Astrocyte (in vitro differentiated cells and primary cell): Measurements from ENCODE around the gene ETV1. TPM values are rescaled to one million over a fixed set of nuclear protein-coding genes. Genes with fewer than 3 reads are reported as not detected.

Experiments used
- DNase-seq: peaks from one replicate; pipeline ENCODE4 v3.0.0-alpha.2; 2010; ENCODE audit warnings: low read depth
- FAIRE-seq: peaks from 2 replicates; lab custom pipeline; 2011; peaks lifted over from hg19 to GRCh38; lab: Jason Lieb, UNC
- H2AFZ ChIP-seq: 2 replicates; pipeline ENCODE4 v1.6.0; 2012; ENCODE audit warnings: low read depth, low read length, inconsistent platforms
- H3K27ac ChIP-seq: 2 replicates; pipeline ENCODE4 v1.5.1; 2011; ENCODE audit warnings: low read depth, low read length, inconsistent platforms
- H3K27me3 ChIP-seq: 2 replicates; pipeline ENCODE4 v1.6.0; 2011; ENCODE audit warnings: low read length, inconsistent platforms; ENCODE audit not compliant: insufficient read depth
- H3K36me3 ChIP-seq: 2 replicates; pipeline ENCODE4 v1.5.1; 2011; ENCODE audit warnings: low read length, inconsistent platforms; ENCODE audit not compliant: insufficient read depth
- H3K4me1 ChIP-seq: 2 replicates; pipeline ENCODE4 v1.5.1; 2011; ENCODE audit warnings: low read length, inconsistent platforms; ENCODE audit not compliant: insufficient read depth
- H3K4me2 ChIP-seq: 2 replicates; pipeline ENCODE4 v1.6.0; 2012; ENCODE audit warnings: low read length, inconsistent platforms
- H3K4me3 ChIP-seq: 2 replicates; pipeline ENCODE4 v1.5.1; 2011; ENCODE audit warnings: low read depth, mild to moderate bottlenecking, low read length, inconsistent platforms; ENCODE audit not compliant: insufficient read depth
- H3K79me2 ChIP-seq: 2 replicates; pipeline ENCODE4 v1.6.0; 2012; ENCODE audit warnings: mild to moderate bottlenecking, low read length, inconsistent platforms; ENCODE audit not compliant: insufficient read depth
- H3K9ac ChIP-seq: 2 replicates; pipeline ENCODE4 v1.6.0; 2012; ENCODE audit warnings: mild to moderate bottlenecking, low read length, inconsistent platforms
- H3K9me3 ChIP-seq: 2 replicates; pipeline ENCODE4 v1.5.1; 2012; ENCODE audit warnings: low read depth, mild to moderate bottlenecking, low read length, inconsistent platforms; ENCODE audit not compliant: insufficient read depth
- H4K20me1 ChIP-seq: 2 replicates; pipeline ENCODE4 v1.6.0; 2012; ENCODE audit warnings: low read length, inconsistent platforms; ENCODE audit not compliant: insufficient read depth
- H3K27ac Mint-ChIP-seq: one replicate; pipeline ENCODE4 v1.8.0; 2021; ENCODE audit warnings: mild to moderate bottlenecking, mixed read lengths; ENCODE audit not compliant: unreplicated experiment
- H3K27me3 Mint-ChIP-seq: one replicate; pipeline ENCODE4 v1.8.0; 2021; ENCODE audit warnings: low read depth, mixed read lengths; ENCODE audit not compliant: unreplicated experiment
- H3K36me3 Mint-ChIP-seq: one replicate; pipeline ENCODE4 v1.8.0; 2021; ENCODE audit warnings: low read depth, mixed read lengths; ENCODE audit not compliant: unreplicated experiment
- H3K4me1 Mint-ChIP-seq: one replicate; pipeline ENCODE4 v1.8.0; 2021; ENCODE audit warnings: low read depth, mixed read lengths; ENCODE audit not compliant: unreplicated experiment
- H3K4me3 Mint-ChIP-seq: one replicate; pipeline ENCODE4 v1.8.0; 2021; ENCODE audit warnings: mild to moderate bottlenecking, moderate library complexity, mixed read lengths; ENCODE audit not compliant: unreplicated experiment
- H3K9me3 Mint-ChIP-seq: one replicate; pipeline ENCODE4 v1.8.0; 2021; ENCODE audit warnings: mild to moderate bottlenecking, mixed read lengths; ENCODE audit not compliant: unreplicated experiment
- EZH2 ChIP-seq: IDR thresholded peaks from 2 replicates; pipeline ENCODE4 v1.6.1; 2012; ENCODE audit warnings: mild to moderate bottlenecking, low read length, inconsistent platforms; ENCODE audit not compliant: insufficient read depth
- total RNA-seq: library from RNA; stranded (reverse); gene quantifications from 2 replicates; pipeline ENCODE4 v1.2.1, GENCODE V29; 2021
- TF ChIP-seq, protein P1 (sequence below): IDR thresholded peaks from 2 replicates; pipeline ENCODE4 v1.5.1; 2011; ENCODE audit warnings: low read depth, mild to moderate bottlenecking, inconsistent platforms, low read length, moderate library complexity; ENCODE audit not compliant: insufficient read depth

Gene ETV1
- total RNA-seq, 1 donor from 2014 or later, result 12.6 TPM

DNA sequence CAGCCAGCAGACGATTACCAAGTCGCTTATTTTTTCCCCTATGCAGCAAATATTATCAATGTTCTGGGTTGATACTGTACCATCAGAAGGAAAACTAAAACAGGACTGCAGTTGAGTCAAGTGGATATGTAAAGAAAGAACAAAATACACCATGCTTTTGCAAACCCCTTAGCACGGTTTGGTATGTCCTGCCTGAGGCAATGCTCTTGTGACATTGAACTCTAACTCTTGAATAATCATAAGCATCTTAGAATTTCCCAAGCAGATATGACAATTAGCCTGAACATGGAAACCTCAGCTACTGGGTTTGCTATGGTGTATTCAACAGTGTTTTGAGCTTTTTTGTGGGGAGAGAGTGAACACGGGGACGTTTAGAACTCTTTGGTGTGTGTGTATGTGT lies 107.4 kb downstream of the ETV1 start:
- Histone ChIP-seq H3K4me2 (no peak overlapping the region), H3K36me3 (no peaks in the 10 kb centered on the region), H3K9me3 (no peaks in the 10 kb centered on the region), H3K4me1 (peaks cover 15% of the 10 kb centered on the region), H4K20me1 (no peaks in the 10 kb centered on the region), H3K79me2 (no peaks in the 10 kb centered on the region), H3K9ac (no peak overlapping the region), H3K27me3 (no peaks in the 10 kb centered on the region), H3K4me3 (no peak overlapping the region), H3K27ac (no peak overlapping the region), H2AFZ (no peak overlapping the region)
- Mint-ChIP-seq H3K27ac (no peak overlapping the region), H3K4me3 (no peak overlapping the region), H3K9me3 (no peaks in the 10 kb centered on the region), H3K4me1 (peaks cover 14% of the 10 kb centered on the region), H3K36me3 (no peaks in the 10 kb centered on the region), H3K27me3 (no peaks in the 10 kb centered on the region)
- DNase-seq (no peak), FAIRE-seq (no peak)
- TF ChIP-seq, protein P1, sequence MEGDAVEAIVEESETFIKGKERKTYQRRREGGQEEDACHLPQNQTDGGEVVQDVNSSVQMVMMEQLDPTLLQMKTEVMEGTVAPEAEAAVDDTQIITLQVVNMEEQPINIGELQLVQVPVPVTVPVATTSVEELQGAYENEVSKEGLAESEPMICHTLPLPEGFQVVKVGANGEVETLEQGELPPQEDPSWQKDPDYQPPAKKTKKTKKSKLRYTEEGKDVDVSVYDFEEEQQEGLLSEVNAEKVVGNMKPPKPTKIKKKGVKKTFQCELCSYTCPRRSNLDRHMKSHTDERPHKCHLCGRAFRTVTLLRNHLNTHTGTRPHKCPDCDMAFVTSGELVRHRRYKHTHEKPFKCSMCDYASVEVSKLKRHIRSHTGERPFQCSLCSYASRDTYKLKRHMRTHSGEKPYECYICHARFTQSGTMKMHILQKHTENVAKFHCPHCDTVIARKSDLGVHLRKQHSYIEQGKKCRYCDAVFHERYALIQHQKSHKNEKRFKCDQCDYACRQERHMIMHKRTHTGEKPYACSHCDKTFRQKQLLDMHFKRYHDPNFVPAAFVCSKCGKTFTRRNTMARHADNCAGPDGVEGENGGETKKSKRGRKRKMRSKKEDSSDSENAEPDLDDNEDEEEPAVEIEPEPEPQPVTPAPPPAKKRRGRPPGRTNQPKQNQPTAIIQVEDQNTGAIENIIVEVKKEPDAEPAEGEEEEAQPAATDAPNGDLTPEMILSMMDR, result no peak
- no peak for TF ChIP-seq EZH2

DNA sequence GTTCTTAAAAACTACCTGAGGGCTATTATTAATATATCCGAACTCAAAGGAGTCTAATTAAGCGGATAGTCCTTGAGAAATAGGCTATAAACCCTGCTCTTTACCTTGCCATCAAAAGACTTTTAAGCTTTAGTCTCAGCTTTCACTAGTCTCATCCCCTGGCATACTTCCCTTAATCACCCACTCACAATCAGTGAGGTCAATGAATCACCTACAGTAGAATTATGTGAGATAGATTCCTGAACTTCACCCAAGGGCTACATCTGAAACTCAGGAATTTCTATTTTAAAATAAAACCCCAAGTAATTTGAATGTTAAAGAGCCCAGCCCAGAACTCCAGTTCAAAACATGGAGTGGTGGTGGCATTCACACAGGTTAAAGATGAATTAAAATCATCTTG lies 108.7 kb downstream of the ETV1 start:
- H3K27me3 ChIP-seq, result no peaks in the 10 kb centered on the region
- H3K79me2 ChIP-seq, result no peaks in the 10 kb centered on the region
- peaks cover 15% of the 10 kb centered on the region for H3K4me1 ChIP-seq
- no peaks in the 10 kb centered on the region for H4K20me1 ChIP-seq
- no peaks in the 10 kb centered on the region for H3K27me3 Mint-ChIP-seq
- H2AFZ ChIP-seq, result no peak overlapping the region
- peak overlapping the region; percentile 55 for H3K27ac ChIP-seq
- no peaks in the 10 kb centered on the region for H3K36me3 ChIP-seq
- peaks cover 1% of the 10 kb centered on the region for H3K9me3 Mint-ChIP-seq
- peak overlapping the region; percentile 61 for H3K4me2 ChIP-seq
- H3K27ac Mint-ChIP-seq, result no peak overlapping the region
- FAIRE-seq, result peak; percentile 29
- TF ChIP-seq EZH2, result no peak
- TF ChIP-seq, protein P1, result no peak
- H3K36me3 Mint-ChIP-seq, result no peaks in the 10 kb centered on the region
- no peak overlapping the region for H3K4me3 ChIP-seq
- H3K9ac ChIP-seq, result no peak overlapping the region
- no peak overlapping the region for H3K4me3 Mint-ChIP-seq
- H3K4me1 Mint-ChIP-seq, result peaks cover 14% of the 10 kb centered on the region
- peak; percentile 91 for DNase-seq
- H3K9me3 ChIP-seq, result no peaks in the 10 kb centered on the region

DNA sequence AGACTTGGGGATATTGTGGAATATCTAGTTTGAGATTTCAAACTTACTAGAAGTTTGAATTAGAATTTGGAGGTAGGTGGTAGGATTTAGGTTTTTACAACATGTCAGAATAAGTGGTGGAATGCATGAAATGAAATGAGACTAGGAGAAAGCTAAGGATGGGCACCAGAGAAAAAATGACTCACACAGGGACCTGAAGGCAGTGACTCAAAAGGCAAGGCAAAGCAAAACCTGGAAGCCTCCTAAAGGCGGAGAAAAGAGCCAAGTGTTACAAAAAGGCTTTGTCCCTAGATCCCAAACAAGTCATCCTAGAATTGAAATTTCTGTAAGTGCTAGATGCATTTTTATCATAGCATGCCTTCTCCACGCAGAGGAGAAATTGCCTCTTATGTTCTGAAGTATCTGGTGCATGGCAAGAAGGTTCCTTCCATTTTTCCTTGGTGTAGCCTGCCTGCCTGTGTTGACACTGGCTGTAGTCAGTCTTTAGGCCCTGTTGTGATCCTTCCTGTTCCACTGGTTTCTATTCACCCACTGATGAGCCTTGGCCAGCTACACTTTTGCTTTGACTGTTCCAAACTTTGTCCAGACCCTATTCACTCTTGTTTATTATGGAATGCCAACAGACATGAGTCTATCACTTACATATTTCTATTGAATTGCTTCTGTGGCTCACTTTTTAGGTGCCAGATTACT lies 109.3 kb downstream of the ETV1 start:
- H2AFZ ChIP-seq, result peak overlapping the region; percentile 1

More for the DNA sequence above, 109.3 kb downstream of the ETV1 start:
- H3K27ac ChIP-seq, result peak overlapping the region; percentile 55
- H3K27me3 ChIP-seq, result no peaks in the 10 kb centered on the region
- no peaks in the 10 kb centered on the region for H3K27me3 Mint-ChIP-seq
- H3K4me1 Mint-ChIP-seq, result peaks cover 14% of the 10 kb centered on the region
- TF ChIP-seq EZH2, result no peak
- TF ChIP-seq, protein P1, result no peak
- peaks cover 15% of the 10 kb centered on the region for H3K4me1 ChIP-seq
- no peaks in the 10 kb centered on the region for H3K79me2 ChIP-seq
- H3K4me2 ChIP-seq, result peak overlapping the region; percentile 61
- no peaks in the 10 kb centered on the region for H4K20me1 ChIP-seq
- H3K4me3 ChIP-seq, result no peak overlapping the region
- peak; percentile 70 for FAIRE-seq
- peak; percentile 81 for DNase-seq
- peaks cover 1% of the 10 kb centered on the region for H3K9me3 Mint-ChIP-seq
- H3K36me3 Mint-ChIP-seq, result no peaks in the 10 kb centered on the region
- peak overlapping the region; percentile 25 for H3K9ac ChIP-seq
- no peak overlapping the region for H3K4me3 Mint-ChIP-seq
- no peaks in the 10 kb centered on the region for H3K36me3 ChIP-seq
- no peak overlapping the region for H3K27ac Mint-ChIP-seq
- H3K9me3 ChIP-seq, result no peaks in the 10 kb centered on the region
